ENCODE data around the gene LRRC73.

LRRC73 gene

GRCh38 chr6:43488667-43489276 is 21.4 kb downstream of the LRRC73 start:
- no peak for DNase-seq (ENCODE audit: insufficient read length)
- TF ChIP-seq POLR2AphosphoS5 (IDR thresholded peaks at IDR 0.05; ENCODE audit: low read depth, low read length) (no peak), TAF1 (IDR thresholded peaks at IDR 0.05; ENCODE audit: borderline replicate concordance, low read depth, low read length) (no peak), POLR2A (IDR thresholded peaks at IDR 0.05; ENCODE audit: low read depth, low read length) (no peak)
- FAIRE-seq = no peak

DNA sequence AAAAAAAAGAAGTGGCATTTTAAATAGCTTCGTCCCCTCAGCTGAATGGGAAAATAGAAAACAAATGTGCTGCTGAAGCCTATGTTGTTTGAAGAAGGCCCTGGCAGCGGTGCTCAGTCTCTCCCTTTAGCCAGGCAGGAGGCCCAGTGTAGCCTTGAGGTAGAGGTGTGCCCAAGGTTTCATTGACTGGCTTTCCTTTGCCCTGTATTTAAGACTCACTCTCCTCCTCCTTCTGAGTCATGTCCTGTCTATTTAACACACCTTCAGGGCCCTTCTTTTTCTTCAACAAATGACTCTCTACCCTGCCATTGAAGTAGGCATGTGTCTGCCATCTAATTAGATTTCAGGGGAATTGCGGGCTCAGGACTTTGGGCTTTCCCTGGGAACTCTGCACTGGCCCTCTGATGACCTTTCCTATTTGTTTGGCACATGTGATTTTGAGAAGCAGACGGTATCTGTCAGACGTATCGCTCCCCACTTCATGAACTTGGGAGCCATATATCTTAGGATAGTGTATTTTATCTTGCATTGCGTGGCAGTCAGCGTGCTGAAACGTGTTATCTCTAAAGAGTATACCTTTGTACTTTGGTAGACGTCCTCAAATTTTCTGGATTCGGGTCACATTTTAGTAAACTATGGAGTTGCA is 28.4 kb downstream of the LRRC73 start:
- DNase-seq (ENCODE audit: insufficient read length) = no peak
- FAIRE-seq = no peak
- TF ChIP-seq POLR2AphosphoS5 (IDR thresholded peaks at IDR 0.05; ENCODE audit: low read depth, low read length) (no peak), TAF1 (IDR thresholded peaks at IDR 0.05; ENCODE audit: borderline replicate concordance, low read depth, low read length) (no peak), POLR2A (IDR thresholded peaks at IDR 0.05; ENCODE audit: low read depth, low read length) (no peak)

DNA sequence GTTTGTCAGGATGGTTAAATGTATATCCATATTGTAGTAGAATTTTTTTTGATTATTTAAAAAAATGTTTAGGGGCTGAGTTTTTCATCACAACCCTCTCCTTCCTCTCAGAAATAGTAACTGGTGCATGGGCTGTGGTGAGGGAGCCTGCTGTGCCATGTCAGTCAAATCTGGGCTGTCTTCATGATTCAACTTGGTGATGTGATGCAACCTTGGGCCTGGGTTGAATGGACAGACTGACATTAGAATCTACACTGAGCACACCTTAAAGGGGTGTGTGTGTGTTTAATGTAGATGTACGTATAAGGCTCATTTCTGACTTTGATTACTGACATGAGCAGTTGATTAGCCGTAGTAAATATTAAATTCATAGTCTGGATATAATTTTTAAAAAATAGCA is 29.1 kb downstream of the LRRC73 start:
- FAIRE-seq = no peak
- TF ChIP-seq POLR2A (IDR thresholded peaks at IDR 0.05; ENCODE audit: low read depth, low read length) (no peak), POLR2AphosphoS5 (IDR thresholded peaks at IDR 0.05; ENCODE audit: low read depth, low read length) (no peak), TAF1 (IDR thresholded peaks at IDR 0.05; ENCODE audit: borderline replicate concordance, low read depth, low read length) (no peak)
- DNase-seq (ENCODE audit: insufficient read length) = no peak

DNA sequence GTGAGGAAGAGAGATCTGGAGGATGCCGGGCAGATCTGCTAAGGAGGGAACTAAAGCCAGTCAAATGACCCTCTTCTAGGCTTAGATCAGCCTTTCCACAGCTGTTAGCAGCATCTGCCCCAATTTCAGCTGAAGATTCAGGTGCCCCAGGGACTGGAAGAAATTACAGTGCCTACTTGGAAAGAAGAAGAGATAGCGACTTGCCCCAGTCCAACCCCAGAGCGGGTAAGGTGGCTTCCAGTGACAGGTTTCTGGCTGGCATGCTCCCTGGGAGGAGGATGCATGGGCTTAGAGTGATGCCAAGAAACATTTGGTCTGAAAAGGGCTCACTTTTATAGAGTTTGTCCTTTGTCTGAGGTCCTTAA is 32.2 kb downstream of the LRRC73 start:
- TF ChIP-seq POLR2A (IDR thresholded peaks at IDR 0.05; ENCODE audit: low read depth, low read length) (no peak), TAF1 (IDR thresholded peaks at IDR 0.05; ENCODE audit: borderline replicate concordance, low read depth, low read length) (no peak), POLR2AphosphoS5 (IDR thresholded peaks at IDR 0.05; ENCODE audit: low read depth, low read length) (no peak)
- no peak for FAIRE-seq
- DNase-seq (ENCODE audit: insufficient read length) = no peak

DNA sequence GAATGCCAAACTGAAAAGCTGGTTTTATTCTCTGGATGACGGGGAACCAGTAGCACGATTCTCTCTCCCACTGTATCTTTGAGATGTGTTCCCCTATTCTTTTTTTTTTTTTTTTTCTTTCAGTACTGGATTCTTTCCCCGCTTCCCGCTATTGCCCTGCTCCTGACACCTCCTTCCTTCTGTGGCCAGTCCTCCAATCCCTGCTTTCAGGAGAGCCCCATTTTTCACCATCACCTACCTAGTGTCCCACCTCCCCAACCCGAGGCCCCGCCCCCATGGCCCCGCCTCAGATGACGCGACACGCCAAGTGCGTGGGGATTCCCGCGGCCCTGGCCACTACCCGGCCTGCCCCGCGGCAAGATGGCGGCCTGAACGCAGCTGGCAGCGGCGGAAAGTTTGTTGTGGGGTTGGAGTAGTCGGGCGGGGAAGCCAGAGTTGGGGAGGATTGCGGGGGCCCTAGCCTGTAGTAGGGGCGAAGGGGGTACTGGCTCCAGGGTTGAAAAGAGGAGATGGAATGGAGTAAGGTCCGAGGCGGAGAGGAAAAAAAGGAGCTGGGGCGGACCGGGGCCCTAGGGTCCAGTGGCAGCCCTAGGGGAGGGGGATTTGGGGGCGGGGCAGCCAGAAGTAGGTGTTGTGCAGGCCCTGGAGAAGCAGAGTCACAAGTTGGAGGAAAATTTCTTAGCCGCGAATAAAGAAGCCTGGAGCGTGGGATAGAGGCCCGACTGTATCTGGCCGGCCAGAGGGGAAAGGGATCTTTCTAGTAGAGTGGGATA is 32.7 kb downstream of the LRRC73 start, which contains the start of gene TJAP1:
Gene TJAP1, plus strand, starts transcription at position 336 of the 773 bp plus-strand sequence. CDS start 21,432 bp downstream, outside the sequence.
- FAIRE-seq (peak; percentile 97), DNase-seq (ENCODE audit: insufficient read length) (peak; percentile 96)

DNA sequence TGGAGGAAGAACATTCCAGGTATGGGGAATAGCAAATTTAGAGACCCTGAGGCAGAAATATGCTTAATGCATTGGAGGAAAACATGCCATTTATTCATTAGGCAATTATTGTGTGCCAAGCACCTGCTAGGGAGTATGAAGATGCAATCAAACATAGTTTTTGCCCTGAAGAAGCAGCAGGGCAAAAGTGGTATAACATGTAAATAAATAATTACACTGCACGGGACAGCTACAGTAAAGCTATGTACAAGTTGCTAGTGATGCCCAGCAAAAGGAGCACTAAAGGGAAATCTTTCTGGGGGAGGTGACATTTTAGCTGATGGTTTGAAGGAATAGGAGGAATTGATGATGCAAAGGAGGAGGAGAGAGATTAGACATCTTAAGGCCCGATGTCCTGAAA is 33.4 kb downstream of the LRRC73 start:
- DNase-seq (ENCODE audit: insufficient read length) (no peak), FAIRE-seq (no peak)

More for the DNA sequence above, 32.7 kb downstream of the LRRC73 start, which contains the start of gene TJAP1:
- TF ChIP-seq TAF1 (IDR thresholded peaks at IDR 0.05; ENCODE audit: borderline replicate concordance, low read depth, low read length) (peak; percentile 92), POLR2AphosphoS5 (IDR thresholded peaks at IDR 0.05; ENCODE audit: low read depth, low read length) (peak; percentile 66; the same call in 1 of the 2 replicates), POLR2A (IDR thresholded peaks at IDR 0.05; ENCODE audit: low read depth, low read length) (peak; percentile 81)

DNA sequence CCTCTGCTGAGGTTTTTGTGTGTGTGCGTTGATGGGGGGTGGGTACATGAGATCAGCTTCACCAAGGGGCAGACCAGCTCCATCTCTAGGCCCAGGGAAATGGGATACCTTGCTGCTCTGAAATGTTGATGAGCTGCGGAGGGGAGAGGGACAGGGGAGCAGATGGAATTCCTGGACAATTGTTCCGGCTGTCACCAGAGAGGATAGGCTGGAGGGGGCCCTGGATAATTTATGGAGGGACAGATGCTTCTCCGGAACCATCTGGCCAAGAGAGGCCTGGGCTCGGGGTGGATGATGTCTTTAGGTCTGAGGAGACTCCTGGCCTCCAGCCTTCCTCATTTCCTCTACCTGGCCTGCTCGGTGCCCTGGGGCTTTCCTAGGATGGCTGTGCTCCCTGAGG is 34.6 kb downstream of the LRRC73 start:
- FAIRE-seq = no peak
- no peak for DNase-seq (ENCODE audit: insufficient read length)
- TF ChIP-seq POLR2AphosphoS5 (IDR thresholded peaks at IDR 0.05; ENCODE audit: low read depth, low read length) = no peak
- no peak for TF ChIP-seq TAF1 (IDR thresholded peaks at IDR 0.05; ENCODE audit: borderline replicate concordance, low read depth, low read length)
- TF ChIP-seq POLR2A (IDR thresholded peaks at IDR 0.05; ENCODE audit: low read depth, low read length) = no peak

More for the DNA sequence above, 33.4 kb downstream of the LRRC73 start:
- TF ChIP-seq POLR2A (IDR thresholded peaks at IDR 0.05; ENCODE audit: low read depth, low read length) (no peak), POLR2AphosphoS5 (IDR thresholded peaks at IDR 0.05; ENCODE audit: low read depth, low read length) (no peak), TAF1 (IDR thresholded peaks at IDR 0.05; ENCODE audit: borderline replicate concordance, low read depth, low read length) (no peak)

GRCh38 chr6:43472515-43472914 is 37.6 kb downstream of the LRRC73 start:
- FAIRE-seq (no peak), DNase-seq (ENCODE audit: insufficient read length) (no peak)
- TF ChIP-seq POLR2A (IDR thresholded peaks at IDR 0.05; ENCODE audit: low read depth, low read length) (no peak), TAF1 (IDR thresholded peaks at IDR 0.05; ENCODE audit: borderline replicate concordance, low read depth, low read length) (no peak), POLR2AphosphoS5 (IDR thresholded peaks at IDR 0.05; ENCODE audit: low read depth, low read length) (no peak)

- DNase-seq (ENCODE audit: insufficient read length) (no peak), FAIRE-seq (no peak)
- TF ChIP-seq POLR2AphosphoS5 (IDR thresholded peaks at IDR 0.05; ENCODE audit: low read depth, low read length) (no peak), POLR2A (IDR thresholded peaks at IDR 0.05; ENCODE audit: low read depth, low read length) (no peak), TAF1 (IDR thresholded peaks at IDR 0.05; ENCODE audit: borderline replicate concordance, low read depth, low read length) (no peak)
Observed at GRCh38 chr6:43471399-43471798, 38.7 kb downstream of the LRRC73 start.

DNA sequence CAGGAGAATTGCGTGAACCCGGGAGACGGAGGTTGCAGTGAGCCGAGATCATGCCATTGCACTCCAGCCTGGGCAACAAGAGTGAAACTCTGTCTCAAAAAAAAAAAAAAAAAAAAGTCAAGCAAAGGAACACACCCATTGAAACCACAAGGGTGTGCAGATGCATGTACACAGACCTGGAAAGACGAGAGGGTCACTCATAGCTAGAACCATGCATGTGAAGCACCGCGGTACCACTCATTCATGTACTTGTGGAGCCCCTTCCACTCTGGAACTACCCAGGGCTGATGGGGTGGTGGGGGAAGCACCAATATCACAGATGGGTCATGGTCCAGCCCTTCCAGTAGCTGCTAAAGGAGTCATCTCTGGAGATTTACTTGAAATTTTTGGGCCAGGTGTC is 40.2 kb downstream of the LRRC73 start:
- TF ChIP-seq POLR2A (IDR thresholded peaks at IDR 0.05; ENCODE audit: low read depth, low read length) = no peak
- no peak for TF ChIP-seq TAF1 (IDR thresholded peaks at IDR 0.05; ENCODE audit: borderline replicate concordance, low read depth, low read length)
- no peak for TF ChIP-seq POLR2AphosphoS5 (IDR thresholded peaks at IDR 0.05; ENCODE audit: low read depth, low read length)
- DNase-seq (ENCODE audit: insufficient read length) (no peak), FAIRE-seq (no peak)
